Activated CD8-positive, alpha-beta T cell treated with anti-CD3 and anti-CD28 coated beads, Interleukin-2, amount 10 ng/mL, durations not matched to agents 7 days and 5 days (primary cell): ENCODE data around the gene LGALS3BP. TPM values are rescaled to one million over a fixed set of nuclear protein-coding genes. Genes with fewer than 3 reads are reported as not detected.
"Not testable (repeated sequence)": the region's sequence is repeated elsewhere in the genome, so short reads cannot be mapped to it uniquely, and the experiment has no call there.

Source experiments
- ATAC-seq: fragments of 150-1000 bp; cut with Tn5 transposase; one replicate; pipeline ENCODE4 v1.10.0; 2021; ENCODE audit warnings: moderate library complexity
- CTCF ChIA-PET: fragments of 350-600 bp; sonication (Branson Sonifier 250); formaldehyde crosslinking; loops from one replicate; lab custom pipeline; 2021; ENCODE audit warnings: antibody characterized with exemption; lab: Charles Lee
- POLR2A ChIA-PET: fragments of 350-600 bp; sonication (Branson Sonifier 250); formaldehyde crosslinking; loops from one replicate; lab custom pipeline; 2021; ENCODE audit warnings: antibody characterized with exemption; lab: Charles Lee
- DNase-seq: peaks from one replicate; pipeline ENCODE4 v3.0.0-alpha.2; 2020
- H3K27ac Mint-ChIP-seq: one replicate; pipeline ENCODE4 v1.8.0; 2021; ENCODE audit warnings: mild to moderate bottlenecking, mixed read lengths
- H3K27me3 Mint-ChIP-seq: one replicate; pipeline ENCODE4 v1.8.0; 2021; ENCODE audit warnings: low read depth, mixed read lengths
- H3K36me3 Mint-ChIP-seq: one replicate; pipeline ENCODE4 v1.8.0; 2021; ENCODE audit warnings: low read depth, mixed read lengths
- H3K4me1 Mint-ChIP-seq: one replicate; pipeline ENCODE4 v1.8.0; 2021; ENCODE audit warnings: low read depth, mixed read lengths
- H3K4me3 Mint-ChIP-seq: one replicate; pipeline ENCODE4 v1.8.0; 2021; ENCODE audit warnings: mild to moderate bottlenecking, mixed read lengths
- H3K9me3 Mint-ChIP-seq: one replicate; pipeline ENCODE4 v1.8.0; 2022; ENCODE audit warnings: mixed read lengths; ENCODE audit not compliant: insufficient read depth
- total RNA-seq, 2 experiments: library from RNA; stranded (reverse); gene quantifications; one replicate each; pipeline ENCODE4 v1.2.3, GENCODE V29; 2021

The LGALS3BP gene
- total RNA-seq, 2 experiments from 2014 or later = 172 to 181 TPM

GRCh38 chr17:78965491-78965924 is 14.2 kb downstream of the LGALS3BP start:
- no peaks in the 10 kb centered on the region for H3K9me3 Mint-ChIP-seq
- ATAC-seq = no peak
- peaks cover 6% of the 10 kb centered on the region for H3K36me3 Mint-ChIP-seq
- H3K4me1 Mint-ChIP-seq = peaks cover 2% of the 10 kb centered on the region
- no peak overlapping the region for H3K27ac Mint-ChIP-seq
- DNase-seq = no peak
- H3K27me3 Mint-ChIP-seq = no peaks in the 10 kb centered on the region
- ChIA-PET POLR2A (no interaction called here), CTCF (interaction anchor here (1.9 kb wide), 1 partner anchor 100 kb away, joined by 9 read pairs; no protein-coding TSS in a partner anchor)
- no peak overlapping the region for H3K4me3 Mint-ChIP-seq

DNA sequence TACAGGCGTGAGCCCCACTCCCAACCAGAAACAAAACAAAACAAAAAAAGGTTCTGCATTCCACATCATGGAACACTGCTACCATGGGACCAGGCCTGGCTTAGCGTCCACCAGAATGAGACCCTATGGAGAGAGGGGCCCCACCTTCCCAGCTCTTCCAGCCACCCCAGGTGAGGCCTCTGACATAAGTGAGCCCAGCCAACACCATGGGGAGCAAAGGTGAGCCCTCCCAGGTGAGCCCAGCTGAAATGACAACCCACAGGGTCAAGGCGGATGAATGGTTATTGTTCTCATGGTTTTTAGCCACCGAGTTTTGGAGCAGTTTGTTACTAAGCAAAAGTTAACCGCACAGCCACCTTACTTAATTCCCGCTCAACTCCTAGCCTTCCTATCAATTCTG is 16.3 kb downstream of the LGALS3BP start:
- Mint-ChIP-seq H3K4me3 (no peak overlapping the region), H3K27ac (no peak overlapping the region), H3K9me3 (no peaks in the 10 kb centered on the region), H3K36me3 (peaks cover 2% of the 10 kb centered on the region), H3K4me1 (no peaks in the 10 kb centered on the region), H3K27me3 (no peaks in the 10 kb centered on the region)
- ATAC-seq = no peak
- ChIA-PET POLR2A (interaction anchor here (0.5 kb wide), 1 partner anchor 1686 kb away, joined by 3 read pairs; no protein-coding TSS in a partner anchor), CTCF (no interaction called here)
- DNase-seq = no peak

GRCh38 chr17:78962984-78963348 is 16.8 kb downstream of the LGALS3BP start:
- CTCF ChIA-PET = interaction anchor here (0.7 to 1.2 kb wide), 2 partner anchors 9 to 97 kb away, joined by 4 read pairs; no protein-coding TSS in a partner anchor
- H3K4me3 Mint-ChIP-seq, H3K27me3 Mint-ChIP-seq, H3K9me3 Mint-ChIP-seq, ATAC-seq, DNase-seq, H3K4me1 Mint-ChIP-seq, POLR2A ChIA-PET, H3K36me3 Mint-ChIP-seq, H3K27ac Mint-ChIP-seq: not testable (repeated sequence)

DNA sequence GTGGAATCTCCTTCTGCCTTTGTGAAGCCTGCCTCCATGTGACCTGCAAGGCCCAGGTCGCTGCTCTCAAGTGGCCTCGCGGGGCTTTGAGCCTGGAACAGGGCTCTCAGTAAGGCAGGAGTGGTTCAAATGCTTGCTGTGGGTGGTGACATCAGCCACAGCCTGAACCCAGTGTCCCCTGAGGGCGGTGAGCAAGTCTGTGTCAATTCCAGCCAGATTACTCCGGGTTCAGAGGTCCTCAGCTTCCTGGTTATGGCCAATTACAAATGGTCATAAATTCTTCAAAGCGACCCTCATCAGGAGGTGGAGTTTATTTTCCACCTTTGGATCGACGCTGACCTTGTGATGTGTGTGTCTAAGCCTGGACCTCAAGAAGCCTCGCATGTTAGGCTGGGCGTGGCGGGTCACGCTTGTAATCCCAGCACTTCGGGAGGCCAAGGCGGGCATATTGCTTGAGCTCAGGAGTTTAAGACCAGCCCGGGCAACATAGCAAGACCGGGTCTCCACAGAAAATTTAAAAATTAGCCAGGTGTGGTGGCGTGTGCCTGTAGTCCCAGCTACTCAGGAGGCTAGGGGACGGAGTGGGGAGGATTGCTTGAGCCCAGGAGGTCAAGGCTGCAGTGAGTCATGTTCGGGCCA is 17.3 kb downstream of the LGALS3BP start:
- DNase-seq (no peak), ATAC-seq (no peak)
- no peak overlapping the region for H3K27ac Mint-ChIP-seq
- no peaks in the 10 kb centered on the region for H3K4me1 Mint-ChIP-seq
- peaks cover 2% of the 10 kb centered on the region for H3K36me3 Mint-ChIP-seq
- no peaks in the 10 kb centered on the region for H3K27me3 Mint-ChIP-seq
- H3K9me3 Mint-ChIP-seq = no peaks in the 10 kb centered on the region
- CTCF ChIA-PET = interaction anchor here (0.7 to 1.2 kb wide), 2 partner anchors 9 to 97 kb away, joined by 4 read pairs; no protein-coding TSS in a partner anchor
- POLR2A ChIA-PET = no interaction called here
- H3K4me3 Mint-ChIP-seq = no peak overlapping the region

- no peak for ATAC-seq
- ChIA-PET POLR2A (no interaction called here), CTCF (interaction anchor here (2.4 kb wide), 1 partner anchor 96 kb away, joined by 8 read pairs; no protein-coding TSS in a partner anchor)
- H3K27me3 Mint-ChIP-seq = no peaks in the 10 kb centered on the region
- no peak for DNase-seq
- H3K27ac Mint-ChIP-seq = no peak overlapping the region
- no peaks in the 10 kb centered on the region for H3K9me3 Mint-ChIP-seq
- no peak overlapping the region for H3K4me3 Mint-ChIP-seq
- no peaks in the 10 kb centered on the region for H3K36me3 Mint-ChIP-seq
- H3K4me1 Mint-ChIP-seq = no peaks in the 10 kb centered on the region
Measured at GRCh38 chr17:78961571-78961970, 18.2 kb downstream of the LGALS3BP start.

DNA sequence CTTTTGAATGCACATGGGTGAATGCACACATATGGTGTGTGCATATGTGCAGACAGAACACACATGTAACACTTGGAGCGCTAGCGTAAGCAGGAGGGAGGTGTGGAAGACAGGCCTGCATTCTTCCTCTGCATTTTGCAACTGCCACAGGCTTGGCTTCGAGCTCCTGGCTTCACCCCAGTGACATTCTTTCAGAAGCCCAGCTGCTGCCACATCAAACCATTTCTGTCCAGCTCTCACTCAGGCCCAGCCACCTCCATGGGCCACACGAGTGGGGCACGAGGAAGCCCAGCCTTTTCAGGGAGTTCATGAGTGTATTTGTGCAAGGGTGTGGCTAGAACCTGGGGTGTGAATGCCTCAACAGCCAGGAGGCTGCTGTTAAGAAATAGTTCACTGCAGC is 18.8 kb downstream of the LGALS3BP start:
- H3K36me3 Mint-ChIP-seq = no peaks in the 10 kb centered on the region
- CTCF ChIA-PET = interaction anchor here (2.4 kb wide), 1 partner anchor 95 kb away, joined by 8 read pairs; no protein-coding TSS in a partner anchor
- no peak overlapping the region for H3K4me3 Mint-ChIP-seq
- H3K4me1 Mint-ChIP-seq = no peaks in the 10 kb centered on the region
- POLR2A ChIA-PET = interaction anchor here (0.6 kb wide), 1 partner anchor 42 kb away, joined by 5 read pairs; no protein-coding TSS in a partner anchor
- ATAC-seq (no peak), DNase-seq (no peak)
- no peaks in the 10 kb centered on the region for H3K27me3 Mint-ChIP-seq
- no peak overlapping the region for H3K27ac Mint-ChIP-seq
- H3K9me3 Mint-ChIP-seq = no peaks in the 10 kb centered on the region

GRCh38 chr17:78959803-78960202 is 19.9 kb downstream of the LGALS3BP start:
- ATAC-seq = no peak
- no peak overlapping the region for H3K27ac Mint-ChIP-seq
- POLR2A ChIA-PET = no interaction called here
- no peaks in the 10 kb centered on the region for H3K27me3 Mint-ChIP-seq
- H3K4me1 Mint-ChIP-seq = no peaks in the 10 kb centered on the region
- H3K36me3 Mint-ChIP-seq = no peaks in the 10 kb centered on the region
- H3K4me3 Mint-ChIP-seq = no peak overlapping the region
- CTCF ChIA-PET = interaction anchor here (2.4 kb wide), 1 partner anchor 94 kb away, joined by 8 read pairs; no protein-coding TSS in a partner anchor
- no peaks in the 10 kb centered on the region for H3K9me3 Mint-ChIP-seq
- no peak for DNase-seq

GRCh38 chr17:78958641-78959127 is 21.0 kb downstream of the LGALS3BP start:
- Mint-ChIP-seq H3K4me1 (no peaks in the 10 kb centered on the region), H3K9me3 (no peaks in the 10 kb centered on the region), H3K27me3 (no peaks in the 10 kb centered on the region), H3K36me3 (no peaks in the 10 kb centered on the region), H3K27ac (no peak overlapping the region), H3K4me3 (no peak overlapping the region)
- no peak for ATAC-seq
- ChIA-PET POLR2A (no interaction called here), CTCF (no interaction called here)
- DNase-seq = no peak

- POLR2A ChIA-PET = no interaction called here
- Mint-ChIP-seq H3K4me1 (no peaks in the 10 kb centered on the region), H3K9me3 (no peaks in the 10 kb centered on the region), H3K4me3 (no peak overlapping the region), H3K27me3 (no peaks in the 10 kb centered on the region), H3K27ac (no peak overlapping the region), H3K36me3 (no peaks in the 10 kb centered on the region)
- ATAC-seq (no peak), DNase-seq (no peak)
- CTCF ChIA-PET = interaction anchor here (1.4 kb wide), 1 partner anchor 15 kb away, joined by 4 read pairs; no protein-coding TSS in a partner anchor
Measured at GRCh38 chr17:78957128-78957527, 22.6 kb downstream of the LGALS3BP start.

DNA sequence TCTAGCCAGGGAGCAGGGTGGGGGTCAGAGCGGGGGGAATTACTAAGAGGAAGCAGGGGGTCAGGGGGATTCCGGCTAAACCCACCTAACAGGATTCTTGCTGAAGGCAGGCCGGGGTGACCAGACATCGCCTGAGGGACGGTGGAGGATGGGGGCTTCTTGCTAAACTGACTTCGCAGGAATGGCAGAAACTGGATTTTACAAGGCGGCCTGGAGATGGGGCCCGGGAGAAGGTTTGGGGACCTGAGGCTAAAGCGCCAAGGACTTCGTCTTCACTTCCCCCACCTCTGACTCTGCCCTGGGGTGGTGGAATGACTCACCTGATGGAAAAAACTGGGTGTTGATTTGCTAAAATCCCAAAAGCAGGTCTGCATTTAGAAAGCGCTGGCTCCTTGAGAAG is 23.5 kb downstream of the LGALS3BP start:
- no peak for DNase-seq
- CTCF ChIA-PET = interaction anchor here (1.4 kb wide), 1 partner anchor 15 kb away, joined by 4 read pairs; no protein-coding TSS in a partner anchor
- Mint-ChIP-seq H3K4me1 (no peaks in the 10 kb centered on the region), H3K27ac (no peak overlapping the region), H3K36me3 (no peaks in the 10 kb centered on the region), H3K9me3 (no peaks in the 10 kb centered on the region), H3K4me3 (no peak overlapping the region), H3K27me3 (no peaks in the 10 kb centered on the region)
- no peak for ATAC-seq
- POLR2A ChIA-PET = no interaction called here

DNA sequence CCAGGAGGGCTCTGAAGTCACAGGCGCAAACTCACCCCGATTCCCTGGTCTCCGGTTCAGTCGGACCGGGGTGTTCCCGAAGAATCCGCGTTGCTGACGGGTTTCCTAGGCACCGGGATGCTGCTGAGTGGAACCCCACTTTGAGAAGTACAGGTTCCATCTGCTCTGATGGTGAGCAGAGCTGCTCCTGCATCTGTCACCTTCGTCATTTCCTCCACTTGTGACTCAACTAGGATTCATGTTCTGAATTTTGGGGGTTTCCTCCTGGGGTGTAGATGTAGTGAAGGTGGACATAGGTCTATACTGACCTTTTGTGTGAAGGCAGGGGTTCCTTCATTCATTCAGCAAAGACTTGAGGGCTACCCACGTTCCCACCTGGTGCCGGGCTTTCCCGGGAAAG is 25.0 kb downstream of the LGALS3BP start:
- Mint-ChIP-seq H3K4me1 (no peaks in the 10 kb centered on the region), H3K27me3 (no peaks in the 10 kb centered on the region), H3K27ac (no peak overlapping the region), H3K36me3 (no peaks in the 10 kb centered on the region), H3K4me3 (no peak overlapping the region), H3K9me3 (peaks cover 5% of the 10 kb centered on the region)
- CTCF ChIA-PET = no interaction called here
- DNase-seq (no peak), ATAC-seq (no peak)
- POLR2A ChIA-PET = no interaction called here
